NCI-H146 (cell line): ENCODE measurements around the gene ANKRD31.
"Not testable (repeated sequence)": the region's sequence is repeated elsewhere in the genome, so short reads cannot be mapped to it uniquely, and the experiment has no call there.

Source experiments
- DNase-seq: peaks from one replicate; lab custom pipeline; 2025; lab: John Stamatoyannopoulos, UW

The ANKRD31 gene

GRCh38 chr5:75140277-75140676, 96.4 kb downstream of the ANKRD31 start:
- DNase-seq = no peak

GRCh38 chr5:75138689-75139088, 98.0 kb downstream of the ANKRD31 start:
- DNase-seq = no peak

GRCh38 chr5:75130818-75131349, 105.8 kb downstream of the ANKRD31 start:
- no peak for DNase-seq

GRCh38 chr5:75116856-75117255, 119.8 kb downstream of the ANKRD31 start:
- no peak for DNase-seq

- DNase-seq = not testable (repeated sequence)
Measured at GRCh38 chr5:75114311-75114710, 122.4 kb downstream of the ANKRD31 start.

GRCh38 chr5:75113354-75114113, 123.1 kb downstream of the ANKRD31 start:
- DNase-seq = no peak

GRCh38 chr5:75108931-75109596, 127.6 kb downstream of the ANKRD31 start:
- DNase-seq = no peak

- DNase-seq = no peak
Measured at GRCh38 chr5:75108515-75108914, 128.2 kb downstream of the ANKRD31 start.

GRCh38 chr5:75095956-75096355, 140.7 kb downstream of the ANKRD31 start:
- not testable (repeated sequence) for DNase-seq

GRCh38 chr5:75091597-75091996, 145.1 kb downstream of the ANKRD31 start:
- no peak for DNase-seq

- no peak for DNase-seq
Measured at GRCh38 chr5:75089662-75090061, 147.0 kb downstream of the ANKRD31 start.

GRCh38 chr5:75089137-75089536, 147.5 kb downstream of the ANKRD31 start:
- DNase-seq = no peak

- DNase-seq = no peak
Measured at GRCh38 chr5:75088648-75089047, 148.0 kb downstream of the ANKRD31 start.

- no peak for DNase-seq
Measured at GRCh38 chr5:75081510-75081909, 155.2 kb downstream of the ANKRD31 start.

- DNase-seq = not testable (repeated sequence)
Measured at GRCh38 chr5:75079346-75079745, 157.3 kb downstream of the ANKRD31 start.

GRCh38 chr5:75078027-75078426, 158.7 kb downstream of the ANKRD31 start:
- no peak for DNase-seq

GRCh38 chr5:75072061-75072460, 164.6 kb downstream of the ANKRD31 start:
- DNase-seq = no peak

GRCh38 chr5:75071100-75071499, 165.6 kb downstream of the ANKRD31 start:
- DNase-seq = no peak

GRCh38 chr5:75067434-75067833, 169.2 kb downstream of the ANKRD31 start:
- no peak for DNase-seq

GRCh38 chr5:75062925-75063531, 173.7 kb downstream of the ANKRD31 start:
- DNase-seq = no peak

- DNase-seq = no peak
Measured at GRCh38 chr5:75059912-75060545, 176.6 kb downstream of the ANKRD31 start.

- no peak for DNase-seq
Measured at GRCh38 chr5:75058986-75059535, 177.6 kb downstream of the ANKRD31 start.
